H1 (cell line): ENCODE data around the gene CCDC120. TPM values are rescaled to one million over a fixed set of nuclear protein-coding genes. Genes with fewer than 3 reads are reported as not detected.

Experiments used
- CTCF ChIA-PET: fragments of 300-600 bp; sonication (Branson Sonifier 250); formaldehyde crosslinking; loops from one replicate; lab custom pipeline; 2021; ENCODE audit not compliant: partially characterized antibody; lab: Charles Lee
- POLR2A ChIA-PET: fragments of 300-600 bp; sonication (Branson Sonifier 250); formaldehyde crosslinking; loops from one replicate; lab custom pipeline; 2021; ENCODE audit warnings: inconsistent platforms; ENCODE audit not compliant: partially characterized antibody; lab: Charles Lee
- DNase-seq, 2 experiments: peaks; one replicate each; pipeline versions ENCODE4 v3.0.0 to v3.0.0-alpha.2; 2010 to 2022; ENCODE audit warnings: low spot score in 2 of 2, low read depth in 1 of 2, mixed read lengths in 1 of 2
- FAIRE-seq: peaks from 2 replicates; lab custom pipeline; 2011; peaks lifted over from hg19 to GRCh38; lab: Jason Lieb, UNC
- H2AFZ ChIP-seq: 2 replicates; pipeline ENCODE4 v1.8.1; 2012; ENCODE audit warnings: low read length, inconsistent platforms
- H2AK5ac ChIP-seq: 2 replicates; pipeline ENCODE4 v1.6.1; 2013; ENCODE audit warnings: low read depth, low read length
- H2BK120ac ChIP-seq: replicated peaks from 2 replicates; pipeline ENCODE3; 2013; ENCODE audit warnings: low read depth, low read length, inconsistent platforms
- H2BK12ac ChIP-seq: 2 replicates; pipeline ENCODE4 v1.6.1; 2013; ENCODE audit warnings: low read depth, low read length
- H2BK15ac ChIP-seq: 2 replicates; pipeline ENCODE4 v1.6.1; 2013; ENCODE audit warnings: low read length
- H2BK20ac ChIP-seq: 2 replicates; pipeline ENCODE4 v1.6.1; 2013; ENCODE audit warnings: low read length
- H2BK5ac ChIP-seq: 2 replicates; pipeline ENCODE4 v1.6.1; 2013; ENCODE audit warnings: low read depth, low read length
- H3K14ac ChIP-seq: 2 replicates; pipeline ENCODE4 v1.6.1; 2013; ENCODE audit warnings: inconsistent platforms; ENCODE audit not compliant: insufficient read length
- H3K18ac ChIP-seq: 2 replicates; pipeline ENCODE4 v1.6.1; 2013; ENCODE audit warnings: low read length; ENCODE audit errors: extremely low read depth
- H3K23ac ChIP-seq: 2 replicates; pipeline ENCODE4 v1.6.1; 2013; ENCODE audit warnings: inconsistent platforms; ENCODE audit not compliant: insufficient read length
- H3K23me2 ChIP-seq: 2 replicates; pipeline ENCODE4 v1.6.1; 2013; ENCODE audit warnings: low read depth, low read length
- H3K27ac ChIP-seq: 2 replicates; pipeline ENCODE4 v1.6.1; 2011; ENCODE audit warnings: low read depth, low read length, inconsistent platforms
- H3K27me3 ChIP-seq, 4 experiments: replicated peaks in 1 of 4; 1 replicate in 1 of 4; 2 replicates in 3 of 4; pipeline versions ENCODE4 v1.6.1 to v1.8.1; 2011 to 2013; ENCODE audit warnings: low read length in 3 of 4, mild to moderate bottlenecking in 3 of 4, inconsistent platforms in 2 of 4, mixed read lengths in 2 of 4, moderate library complexity in 1 of 4; ENCODE audit not compliant: control insufficient read depth in 3 of 4, insufficient read depth in 3 of 4; ENCODE audit errors: extremely low read depth in 1 of 4
- H3K36me3 ChIP-seq, 4 experiments: 2 replicates each; pipeline versions ENCODE4 v1.6.1 to v1.8.1; 2011 to 2013; ENCODE audit warnings: mild to moderate bottlenecking in 4 of 4, low read length in 3 of 4, moderate library complexity in 2 of 4, control low read depth in 1 of 4, inconsistent platforms in 1 of 4; ENCODE audit not compliant: insufficient read depth in 4 of 4, control insufficient read depth in 2 of 4
- H3K4ac ChIP-seq: replicated peaks from 2 replicates; pipeline ENCODE3; 2013; ENCODE audit warnings: low read length, low read depth, mixed read lengths, inconsistent platforms; ENCODE audit not compliant: insufficient read length
- H3K4me1 ChIP-seq, 4 experiments: replicated peaks in 1 of 4; 1 replicate in 1 of 4; 2 replicates in 3 of 4; pipeline versions ENCODE4 v1.6.1 to v1.8.1; 2011 to 2013; ENCODE audit warnings: low read length in 3 of 4, inconsistent platforms in 2 of 4, mixed read lengths in 1 of 4; ENCODE audit not compliant: insufficient read depth in 4 of 4, control insufficient read depth in 3 of 4
- H3K4me2 ChIP-seq, 2 experiments: 2 replicates each; pipeline versions ENCODE4 v1.6.1 to v1.8.1; 2011 to 2013; ENCODE audit warnings: low read depth in 2 of 2, low read length in 2 of 2, control low read depth in 1 of 2, inconsistent platforms in 1 of 2, mild to moderate bottlenecking in 1 of 2; ENCODE audit not compliant: insufficient read depth in 1 of 2
- H3K4me3 ChIP-seq, 4 experiments: fragments of 200-600, 300-600 bp in 1 of 4; sonication (generic), shearing (Covaris generic), sonication (Bioruptor Twin) in 1 of 4; 2 replicates each; pipeline versions ENCODE4 v1.5.1 to v1.8.1; 2011 to 2016; ENCODE audit warnings: low read length in 4 of 4, low read depth in 3 of 4, control low read depth in 2 of 4, inconsistent platforms in 2 of 4, mild to moderate bottlenecking in 2 of 4, mixed read lengths in 1 of 4, moderate library complexity in 1 of 4; ENCODE audit not compliant: insufficient read depth in 2 of 4; ENCODE audit errors: extremely low read depth in 1 of 4
- H3K56ac ChIP-seq: replicated peaks from 2 replicates; pipeline ENCODE3; 2013; ENCODE audit warnings: low read depth, mild to moderate bottlenecking, mixed read lengths, low read length, inconsistent platforms; ENCODE audit not compliant: insufficient read length
- H3K79me1 ChIP-seq: 2 replicates; pipeline ENCODE4 v1.6.1; 2013; ENCODE audit warnings: low read depth, low read length, control low read depth
- H3K79me2 ChIP-seq, 2 experiments: 2 replicates each; pipeline versions ENCODE4 v1.6.1 to v1.8.1; 2012 to 2013; ENCODE audit warnings: low read length in 2 of 2, mild to moderate bottlenecking in 2 of 2, inconsistent platforms in 1 of 2; ENCODE audit not compliant: insufficient read depth in 2 of 2, control insufficient read depth in 1 of 2
- H3K9ac ChIP-seq, 4 experiments: replicated peaks in 1 of 4; 1 replicate in 1 of 4; 2 replicates in 3 of 4; pipeline versions ENCODE4 v1.6.1 to v1.8.1; 2011 to 2013; ENCODE audit warnings: low read depth in 3 of 4, low read length in 3 of 4, control low read depth in 2 of 4, mild to moderate bottlenecking in 2 of 4, moderate library complexity in 2 of 4, inconsistent platforms in 1 of 4; ENCODE audit errors: extremely low read depth in 1 of 4
- H3K9me3 ChIP-seq, 2 experiments: 2 replicates each; pipeline versions ENCODE4 v1.6.1 to v1.8.1; 2012 to 2013; ENCODE audit warnings: mild to moderate bottlenecking in 2 of 2, moderate library complexity in 2 of 2, control low read depth in 1 of 2, inconsistent platforms in 1 of 2, low read depth in 1 of 2, low read length in 1 of 2, mixed read lengths in 1 of 2; ENCODE audit not compliant: insufficient read depth in 2 of 2
- H4K20me1 ChIP-seq, 2 experiments: replicated peaks in 1 of 2; 2 replicates each; pipeline versions ENCODE3 to v1.8.1; 2011 to 2013; ENCODE audit warnings: inconsistent platforms in 2 of 2, low read length in 2 of 2, mild to moderate bottlenecking in 1 of 2; ENCODE audit not compliant: insufficient read depth in 2 of 2, control insufficient read depth in 1 of 2
- H4K5ac ChIP-seq: 2 replicates; pipeline ENCODE4 v1.6.1; 2013; ENCODE audit warnings: low read length, low read depth, mixed read lengths, inconsistent platforms; ENCODE audit not compliant: insufficient read length
- H4K8ac ChIP-seq: 2 replicates; pipeline ENCODE4 v1.8.0; 2013; ENCODE audit warnings: mild to moderate bottlenecking, moderate library complexity, low read length, inconsistent platforms; ENCODE audit not compliant: insufficient read depth; ENCODE audit errors: extremely low read depth
- H4K91ac ChIP-seq: replicated peaks from 2 replicates; pipeline ENCODE3; 2013; ENCODE audit warnings: low read length, mixed read lengths, inconsistent platforms; ENCODE audit not compliant: insufficient read length
- CBX5 ChIP-seq: fragments of 300-800, 300-1000 bp; sonication (generic); IDR thresholded peaks from 2 replicates; pipeline ENCODE4 v1.7.1; 2016; ENCODE audit warnings: antibody characterized with exemption, low read length, low read depth
- GTF2F1 ChIP-seq: IDR thresholded peaks from 2 replicates; pipeline ENCODE4 v1.6.1; 2012; ENCODE audit warnings: low read depth, low read length, improper control_type of control experiment, borderline replicate concordance
- JUND ChIP-seq: IDR thresholded peaks from 2 replicates; pipeline ENCODE4 v1.6.1; 2011; ENCODE audit warnings: mild to moderate bottlenecking, improper control_type of control experiment, low read length
- RFX5 ChIP-seq: IDR thresholded peaks from 2 replicates; pipeline ENCODE4 v1.6.1; 2011; ENCODE audit warnings: low read depth, low read length, improper control_type of control experiment, borderline replicate concordance
- TBP ChIP-seq: IDR thresholded peaks from 2 replicates; pipeline ENCODE4 v1.6.1; 2011; ENCODE audit warnings: low read depth, low read length, improper control_type of control experiment
- TCF12 ChIP-seq: IDR thresholded peaks from 2 replicates; pipeline ENCODE4 v1.6.1; 2011; ENCODE audit warnings: low read depth, mild to moderate bottlenecking, low read length
- WGBS, 2 experiments: shearing (Covaris generic) in 1 of 2; methylation state at CpG; one replicate each; pipeline versions ENCODE4 v1.1.6 to v1.1.7; 2013 to 2015; ENCODE audit warnings: low lambda C conversion rate in 2 of 2, mixed read lengths in 2 of 2, inconsistent platforms in 1 of 2, low coverage in 1 of 2, missing lambda C conversion rate in 1 of 2; ENCODE audit not compliant: insufficient replicate concordance in 2 of 2, insufficient coverage in 1 of 2, insufficient read length in 1 of 2; ENCODE audit errors: extremely low coverage in 1 of 2, missing lambda C conversion rate in 1 of 2; 5-methylcytosine and 5-hydroxymethylcytosine counted together
- polyA plus RNA-seq, 7 experiments: library from polyadenylated mRNA; depleted of rRNA in 3 of 7; stranded (reverse) in 5 of 7; unstranded in 2 of 7; fragments of >200 nt in 5 of 7; fragments of 200-250 nt in 2 of 7; gene quantifications; 1 replicate in 5 of 7; 2 replicates in 1 of 7; 4 replicates in 1 of 7; pipeline versions ENCODE4 v1.2.1 to v1.2.3, GENCODE V29; 2011 to 2013; ENCODE audit warnings: missing spikeins in 2 of 7, mixed read lengths in 2 of 7
- total RNA-seq: library from RNA; stranded (reverse); fragmentation: NEBNext Ultra II Directional; extraction: Animal tissue kit (Norgen Biotek cat#: 25700); gene quantifications from 2 replicates; pipeline ENCODE4 v1.2.1, GENCODE V29; 2021

CCDC120 gene
- total and polyA plus RNA-seq, 2 of the 8 experiments (the other 6 are each of a cell fraction or from before 2014, with no cell fraction given) = 4.9 to 11.9 TPM

DNA sequence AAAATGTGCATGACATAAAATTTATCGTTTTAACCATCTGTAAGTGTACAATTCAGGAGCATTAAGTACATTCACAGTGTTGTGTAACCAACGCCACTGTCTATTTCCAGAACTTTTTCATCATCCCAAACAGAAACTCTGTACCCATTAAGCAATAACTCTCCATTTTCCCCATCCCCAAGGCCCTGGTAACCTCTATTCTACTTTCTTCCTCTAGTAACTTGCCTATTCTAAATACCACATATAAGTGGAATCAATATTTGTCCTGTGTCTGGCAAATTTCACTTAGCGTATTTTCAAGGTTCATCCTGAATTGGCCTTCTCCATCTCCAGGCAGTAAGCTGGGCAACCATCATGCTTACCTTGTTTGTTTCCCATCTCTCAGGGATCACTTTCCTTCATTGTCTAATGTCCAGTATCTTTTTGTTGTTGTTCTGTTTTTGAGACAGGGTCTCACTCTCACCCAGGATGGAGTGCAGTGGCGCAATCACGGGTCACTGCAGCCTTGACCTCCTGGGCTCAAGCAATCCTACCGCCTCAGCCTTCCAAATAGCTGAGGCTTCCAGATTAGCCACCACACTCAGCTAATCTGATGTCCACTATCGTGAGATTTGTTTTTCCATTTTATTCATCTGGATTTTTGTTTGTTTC is 39.1 kb upstream of the CCDC120 start:
- 91% methylated on average over 7 of the region's 7 CpGs; no CpG with 5 or more reads in 1 of the 2 experiments for WGBS, 2 experiments

More for the DNA sequence above, 39.1 kb upstream of the CCDC120 start:
- Histone ChIP-seq H4K91ac (no peak overlapping the region), H3K79me1 (no peaks in the 10 kb centered on the region), H2AK5ac (no peak overlapping the region), H4K8ac (no peak overlapping the region), H3K36me3 (peaks cover 0 to 3% (median 1%) of the 10 kb centered on the region in 4 experiments; a peak in 3 of 8 replicates), H2BK20ac (no peak overlapping the region), H2BK120ac (no peak overlapping the region), H3K4ac (no peak overlapping the region), H3K9me3 (no peaks in the 10 kb centered on the region), H4K5ac (no peak overlapping the region), H3K18ac (no peak overlapping the region), H3K56ac (no peak overlapping the region), H3K4me2 (no peak overlapping the region), H3K4me1 (no peaks in the 10 kb centered on the region), H3K79me2 (no peaks in the 10 kb centered on the region), H2BK5ac (no peak overlapping the region), H3K27me3 (no peaks in the 10 kb centered on the region), H2BK12ac (no peak overlapping the region), H2BK15ac (no peak overlapping the region), H3K14ac (no peak overlapping the region), H2AFZ (no peak overlapping the region), H3K4me3 (no peak overlapping the region), H3K23ac (no peak overlapping the region), H3K9ac (no peak overlapping the region), H4K20me1 (no peaks in the 10 kb centered on the region), H3K27ac (no peak overlapping the region), H3K23me2 (no peaks in the 10 kb centered on the region)
- DNase-seq (no peak), FAIRE-seq (no peak)
- ChIA-PET POLR2A (interaction anchor here (0.6 kb wide), 1 partner anchor 17 kb away, joined by 4 read pairs; the partner anchor contains the start of gene GRIPAP1), CTCF (no interaction called here)
- no peak for TF ChIP-seq CBX5
- TF ChIP-seq RFX5 = no peak
- no peak for TF ChIP-seq JUND
- no peak for TF ChIP-seq TCF12
- no peak for TF ChIP-seq TBP
- TF ChIP-seq GTF2F1 = no peak
